Hepatocyte (in vitro differentiated cells): ENCODE measurements around the gene PRTG.

Source experiments
- CTCF ChIP-seq: fragments of 200-600 bp; sonication (generic); IDR thresholded peaks from 2 replicates; pipeline ENCODE4 v1.5.1; 2016; ENCODE audit warnings: antibody characterized with exemption, mild to moderate bottlenecking; ENCODE audit not compliant: poor library complexity
- EZH2phosphoT487 ChIP-seq: fragments of 200-600 bp; sonication (generic); IDR thresholded peaks from one replicate; pipeline ENCODE4 v1.6.1; 2018; ENCODE audit warnings: antibody characterized with exemption, mild to moderate bottlenecking, low read depth, moderate library complexity; ENCODE audit not compliant: unreplicated experiment, severe bottlenecking

- TF ChIP-seq CTCF (no peak), EZH2phosphoT487 (no peak)
These were observed 1.0 kb upstream of the PRTG start for GRCh38 chr15:55743729-55744655.
